ENCODE results near the gene ROPN1L.

DNA sequence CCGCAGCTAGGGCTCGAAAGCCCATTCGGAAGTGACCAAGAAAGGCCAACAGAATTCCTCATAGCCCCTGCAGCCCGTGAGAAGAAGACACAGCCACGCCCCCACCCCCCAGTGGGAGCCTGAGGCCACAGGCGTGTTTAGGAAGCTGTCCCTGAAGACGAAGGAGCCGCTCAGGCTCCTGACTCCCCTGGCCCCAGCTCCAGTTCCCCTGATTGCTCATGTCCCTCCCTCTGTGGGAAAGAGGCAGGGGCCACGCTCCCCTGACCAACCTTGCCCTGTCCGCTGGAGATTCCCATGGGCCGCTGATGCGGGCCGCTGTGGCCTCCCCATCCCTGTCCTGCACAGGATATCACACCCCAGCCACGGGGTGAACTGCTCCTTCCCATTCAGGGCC, 13.6 kb downstream of the ROPN1L start:
- no peak for TF ChIP-seq POLR2AphosphoS5 (IDR thresholded peaks at IDR 0.05; ENCODE audit: low read depth, low read length)
- no peak for TF ChIP-seq TAF1 (IDR thresholded peaks at IDR 0.05; ENCODE audit: borderline replicate concordance, insufficient read depth, low read length)

Measured in PFSK-1 (cell line).